Sigmoid colon (tissue), 7 donors: ENCODE measurements around the gene PDE7B. TPM values are rescaled to one million over a fixed set of nuclear protein-coding genes. Genes with fewer than 3 reads are reported as not detected.

Experiments
- DNase-seq: peaks from one replicate; pipeline ENCODE4 v3.0.0-alpha.2; 2019
- H3K27ac ChIP-seq, 4 donors: fragments of 200-600 bp; sonication (generic); one replicate each; pipeline ENCODE4 v1.5.1; 2016 to 2019; ENCODE audit warnings: mild to moderate bottlenecking in 1 of 4
- H3K27me3 ChIP-seq, 3 donors: fragments of 200-600 bp; sonication (generic); one replicate each; pipeline ENCODE4 v1.5.1; 2019; ENCODE audit warnings: mild to moderate bottlenecking in 1 of 3
- H3K36me3 ChIP-seq, 4 donors: fragments of 200-600 bp; sonication (generic); one replicate each; pipeline ENCODE4 v1.5.1; 2016 to 2019
- H3K4me1 ChIP-seq, 4 donors: fragments of 200-600 bp; sonication (generic); one replicate each; pipeline ENCODE4 v1.5.1; 2017 to 2019
- H3K4me3 ChIP-seq, 4 donors: fragments of 200-600 bp; sonication (generic); one replicate each; pipeline ENCODE4 v1.5.1; 2017 to 2019; ENCODE audit warnings: mild to moderate bottlenecking in 2 of 4, moderate library complexity in 1 of 4
- H3K9me3 ChIP-seq, 4 donors: fragments of 200-600 bp in 3 of 4; sonication (generic) in 3 of 4; one replicate each; pipeline versions ENCODE4 v1.5.1 to v1.6.1; 2013 to 2019
- EP300 ChIP-seq, 4 donors: sonication (generic); formaldehyde crosslinking; IDR thresholded peaks; one replicate each; pipeline ENCODE4 v1.6.1; 2017; ENCODE audit warnings: antibody characterized with exemption in 4 of 4
- POLR2A ChIP-seq, 2 donors: fragments of 450-650 bp; IDR thresholded peaks; one replicate each; pipeline ENCODE4 v1.6.1; 2016; ENCODE audit warnings: antibody characterized with exemption in 2 of 2, mild to moderate bottlenecking in 2 of 2, moderate library complexity in 2 of 2
- POLR2AphosphoS5 ChIP-seq, 4 donors: sonication (generic); formaldehyde crosslinking; IDR thresholded peaks; one replicate each; pipeline ENCODE4 v1.6.1; 2017; ENCODE audit warnings: antibody characterized with exemption in 4 of 4
- WGBS, 2 donors: extraction: QIAGEN DNeasy Blood & Tissue Kit; methylation state at CpG; one replicate each; pipeline ENCODE4 v1.1.7; 2013; 5-methylcytosine and 5-hydroxymethylcytosine counted together
- intact Hi-C: fragments of 100-400 bp; cut with DNase I; formaldehyde crosslinking; loops from one replicate; pipeline ENCODE4 v1.15.1; 2023
- polyA plus RNA-seq, 3 donors: library from polyadenylated mRNA; stranded (reverse); fragments of 200-250 nt; gene quantifications; one replicate each; pipeline ENCODE4 v1.2.3, GENCODE V29; 2013
- total RNA-seq, 4 donors: library from RNA; depleted of rRNA; stranded (reverse); fragments of >200 nt; gene quantifications; one replicate each; pipeline ENCODE4 v1.1.0, GENCODE V29; 2016
- TF ChIP-seq, protein P1 (sequence below), 4 experiments: fragments of 450-650 bp in 3 of 4; fragments of 200-600 bp in 1 of 4; IDR thresholded peaks; one replicate each; pipeline ENCODE4 v1.5.1; 2016 to 2019; ENCODE audit warnings: antibody characterized with exemption in 4 of 4, mild to moderate bottlenecking in 3 of 4, moderate library complexity in 2 of 4
- donor health status: healthy with polysubstance abuse.
- donor health status: Bipolar disorder and iron deficiency.
- donor health status: healthy.

The PDE7B gene
- total and polyA plus RNA-seq, 7 donors: 1.1 to 10.3 (median 6.3) TPM

DNA sequence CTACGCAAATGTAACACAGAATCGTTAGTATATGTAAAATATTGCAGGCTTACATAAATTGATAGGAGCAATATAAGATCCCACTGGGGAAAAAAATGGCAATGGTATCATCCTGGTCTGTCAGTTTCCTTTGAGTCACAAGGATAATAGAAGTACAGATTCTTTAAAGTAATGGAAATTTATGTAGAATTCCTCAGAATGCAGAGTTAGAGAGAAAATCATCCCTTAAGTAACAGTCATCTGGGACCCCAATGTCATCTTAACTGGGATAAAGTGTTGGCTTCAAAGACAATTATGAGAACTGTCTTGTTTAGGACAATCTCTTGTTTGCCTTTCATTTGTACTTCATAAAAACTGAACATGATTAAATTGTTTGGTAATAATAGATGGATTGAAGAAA lies 34.5 kb upstream of the PDE7B start:
- no peak for DNase-seq
- WGBS, 2 donors: 90 to 92% methylated on average over 2 of the region's 2 CpGs
- Histone ChIP-seq H3K27ac (no peak overlapping the region), H3K4me3 (no peak overlapping the region), H3K36me3 (no peaks in the 10 kb centered on the region), H3K27me3 (no peaks in the 10 kb centered on the region), H3K9me3 (no peaks in the 10 kb centered on the region), H3K4me1 (no peaks in the 10 kb centered on the region)
- TF ChIP-seq, protein P1, sequence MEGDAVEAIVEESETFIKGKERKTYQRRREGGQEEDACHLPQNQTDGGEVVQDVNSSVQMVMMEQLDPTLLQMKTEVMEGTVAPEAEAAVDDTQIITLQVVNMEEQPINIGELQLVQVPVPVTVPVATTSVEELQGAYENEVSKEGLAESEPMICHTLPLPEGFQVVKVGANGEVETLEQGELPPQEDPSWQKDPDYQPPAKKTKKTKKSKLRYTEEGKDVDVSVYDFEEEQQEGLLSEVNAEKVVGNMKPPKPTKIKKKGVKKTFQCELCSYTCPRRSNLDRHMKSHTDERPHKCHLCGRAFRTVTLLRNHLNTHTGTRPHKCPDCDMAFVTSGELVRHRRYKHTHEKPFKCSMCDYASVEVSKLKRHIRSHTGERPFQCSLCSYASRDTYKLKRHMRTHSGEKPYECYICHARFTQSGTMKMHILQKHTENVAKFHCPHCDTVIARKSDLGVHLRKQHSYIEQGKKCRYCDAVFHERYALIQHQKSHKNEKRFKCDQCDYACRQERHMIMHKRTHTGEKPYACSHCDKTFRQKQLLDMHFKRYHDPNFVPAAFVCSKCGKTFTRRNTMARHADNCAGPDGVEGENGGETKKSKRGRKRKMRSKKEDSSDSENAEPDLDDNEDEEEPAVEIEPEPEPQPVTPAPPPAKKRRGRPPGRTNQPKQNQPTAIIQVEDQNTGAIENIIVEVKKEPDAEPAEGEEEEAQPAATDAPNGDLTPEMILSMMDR (IDR thresholded peaks at IDR 0.05): no peak
- TF ChIP-seq POLR2AphosphoS5 (IDR thresholded peaks at IDR 0.05) (no peak), EP300 (IDR thresholded peaks at IDR 0.05) (no peak), POLR2A (IDR thresholded peaks at IDR 0.05) (no peak)
- intact Hi-C loops: no loop called here

DNA sequence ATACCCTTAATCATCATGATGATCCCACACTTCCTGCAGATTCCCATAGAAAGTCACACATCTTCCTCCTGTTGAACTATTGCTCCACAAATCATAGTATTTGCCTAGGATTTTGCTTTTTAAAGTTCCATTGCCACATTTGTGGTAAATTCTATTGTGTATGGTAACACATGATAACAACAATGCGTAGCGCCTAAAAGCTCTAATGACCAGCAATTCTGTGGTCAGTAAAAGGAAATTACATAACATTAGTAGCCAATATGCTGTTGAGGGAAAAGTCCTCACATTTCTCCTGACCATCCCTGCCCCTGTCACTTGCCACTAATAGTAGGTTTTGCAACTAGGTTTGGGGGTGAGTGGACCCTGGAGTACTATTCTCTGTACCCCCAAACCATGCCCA lies 31.8 kb upstream of the PDE7B start:
- no peak for TF ChIP-seq POLR2A (IDR thresholded peaks at IDR 0.05)
- no peak for TF ChIP-seq EP300 (IDR thresholded peaks at IDR 0.05)
- no peak for TF ChIP-seq POLR2AphosphoS5 (IDR thresholded peaks at IDR 0.05)
- TF ChIP-seq, protein P1 (IDR thresholded peaks at IDR 0.05): no peak
- intact Hi-C loops: loop anchor here (10.0 kb wide), 1 partner anchor 75 kb away; no protein-coding TSS in a partner anchor
- DNase-seq: no peak
- Histone ChIP-seq H3K9me3 (no peaks in the 10 kb centered on the region), H3K4me1 (no peaks in the 10 kb centered on the region), H3K4me3 (no peak overlapping the region), H3K27ac (no peak overlapping the region), H3K27me3 (no peaks in the 10 kb centered on the region), H3K36me3 (no peaks in the 10 kb centered on the region)
- 92 to 93% methylated on average over 2 of the region's 2 CpGs for WGBS, 2 donors

DNA sequence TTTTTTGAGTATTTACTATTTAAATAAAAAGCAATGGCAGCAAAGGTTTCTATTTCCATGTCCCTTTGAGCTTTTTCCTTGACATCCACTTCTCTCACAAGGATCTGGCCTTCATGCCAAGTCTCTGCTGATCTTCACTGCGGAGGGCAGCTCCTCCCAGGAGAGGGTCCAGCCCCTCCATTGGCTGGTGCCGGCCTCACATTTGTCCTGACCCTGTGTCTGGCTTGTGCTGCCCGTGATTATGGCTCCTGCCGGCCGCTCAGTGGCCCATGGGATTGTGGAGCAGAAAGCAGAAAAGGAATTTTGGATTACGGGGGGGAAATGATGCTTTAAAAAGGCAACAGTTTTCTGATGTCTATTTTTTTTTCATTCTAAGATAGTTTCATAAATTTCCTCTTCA lies 31.2 kb upstream of the PDE7B start:
- TF ChIP-seq, protein P1 (IDR thresholded peaks at IDR 0.05): no peak
- TF ChIP-seq EP300 (IDR thresholded peaks at IDR 0.05) (no peak), POLR2A (IDR thresholded peaks at IDR 0.05) (no peak), POLR2AphosphoS5 (IDR thresholded peaks at IDR 0.05) (no peak)
- WGBS, 2 donors: 70 to 79% methylated on average over 6 of the region's 6 CpGs
- Histone ChIP-seq H3K27me3 (no peaks in the 10 kb centered on the region), H3K27ac (no peak overlapping the region), H3K4me1 (no peaks in the 10 kb centered on the region), H3K4me3 (no peak overlapping the region), H3K36me3 (no peaks in the 10 kb centered on the region), H3K9me3 (no peaks in the 10 kb centered on the region)
- intact Hi-C loops: loop anchor here (10.0 kb wide), 1 partner anchor 76 kb away; no protein-coding TSS in a partner anchor
- no peak for DNase-seq

DNA sequence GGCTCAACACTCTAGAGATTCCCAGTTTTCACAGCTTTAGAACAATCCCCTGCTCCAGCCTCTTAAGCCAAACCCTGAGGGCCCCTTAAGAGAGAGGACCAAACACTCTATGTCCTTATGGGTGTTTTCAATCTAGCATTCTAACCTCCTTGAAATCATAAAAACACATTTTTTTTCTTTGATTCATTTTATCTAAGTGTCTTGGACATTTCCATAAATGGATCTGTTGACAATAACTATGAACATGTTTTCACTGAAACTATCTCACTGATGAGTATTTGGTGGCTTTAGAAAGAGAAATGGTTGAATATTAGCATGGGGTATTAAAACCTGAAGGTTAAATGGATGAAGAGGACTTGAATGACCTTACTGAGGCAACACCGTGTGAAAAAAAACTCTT lies 27.6 kb upstream of the PDE7B start:
- TF ChIP-seq POLR2AphosphoS5 (IDR thresholded peaks at IDR 0.05): no peak
- no peak for TF ChIP-seq POLR2A (IDR thresholded peaks at IDR 0.05)
- no peak for TF ChIP-seq EP300 (IDR thresholded peaks at IDR 0.05)
- TF ChIP-seq, protein P1 (IDR thresholded peaks at IDR 0.05): no peak
- H3K4me3 ChIP-seq: no peak overlapping the region
- intact Hi-C loops: loop anchor here (10.0 kb wide), 1 partner anchor 79 kb away; no protein-coding TSS in a partner anchor
- H3K27me3 ChIP-seq: no peaks in the 10 kb centered on the region
- DNase-seq: no peak
- WGBS, 2 donors: 85 to 93% methylated on average over 1 of the region's 1 CpG
- no peaks in the 10 kb centered on the region for H3K36me3 ChIP-seq
- no peaks in the 10 kb centered on the region for H3K4me1 ChIP-seq
- H3K27ac ChIP-seq: no peak overlapping the region
- H3K9me3 ChIP-seq: no peaks in the 10 kb centered on the region

DNA sequence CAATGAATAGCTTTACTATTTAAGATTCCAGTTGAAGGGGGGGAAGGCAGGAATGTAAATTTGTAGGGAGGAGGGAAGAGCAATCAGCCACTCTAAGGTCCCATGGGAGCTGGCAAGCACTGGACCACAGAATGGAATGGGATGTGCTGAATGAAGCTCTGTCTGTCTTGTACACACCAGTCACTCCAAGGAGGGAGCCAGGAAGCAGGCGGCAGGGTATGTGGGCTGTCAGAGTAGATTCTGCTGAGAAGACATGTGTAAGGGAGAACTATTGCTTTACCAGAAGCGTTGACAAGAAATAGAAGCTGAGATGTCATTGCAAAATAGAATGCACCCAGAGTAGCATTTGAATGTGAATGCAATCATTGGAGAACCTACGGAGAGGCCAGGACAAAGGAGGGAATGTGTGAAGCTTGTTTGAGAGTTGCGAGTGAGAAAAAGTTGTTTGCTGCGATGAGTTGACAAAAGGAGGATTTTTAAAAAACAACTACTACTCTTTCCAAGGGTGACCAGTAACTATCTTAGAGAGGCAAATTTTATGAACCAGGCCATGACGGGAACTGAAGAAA lies 25.2 kb upstream of the PDE7B start:
- Histone ChIP-seq H3K27ac (no peak overlapping the region), H3K4me1 (no peaks in the 10 kb centered on the region), H3K27me3 (no peaks in the 10 kb centered on the region), H3K9me3 (no peaks in the 10 kb centered on the region), H3K4me3 (no peak overlapping the region), H3K36me3 (no peaks in the 10 kb centered on the region)
- WGBS, 2 donors: 84% methylated on average over 6 of the region's 6 CpGs
- no peak for DNase-seq
- TF ChIP-seq EP300 (IDR thresholded peaks at IDR 0.05) (no peak), POLR2AphosphoS5 (IDR thresholded peaks at IDR 0.05) (no peak), POLR2A (IDR thresholded peaks at IDR 0.05) (no peak)
- TF ChIP-seq, protein P1 (IDR thresholded peaks at IDR 0.05): no peak
- intact Hi-C loops: loop anchor here (10.0 kb wide), 1 partner anchor 82 kb away; no protein-coding TSS in a partner anchor
